ENCODE data around the gene PYY.

Gene PYY

GRCh38 chr17:43940630-43941029 is 13.1 kb downstream of the PYY start:
- TF ChIP-seq GATA2 (IDR thresholded peaks at IDR 0.05; ENCODE audit: low read depth, low read length), result no peak
- no peak for TF ChIP-seq GATA3 (IDR thresholded peaks at IDR 0.05; ENCODE audit: low read depth, low read length)

GRCh38 chr17:43939886-43940285 is 13.9 kb downstream of the PYY start:
- TF ChIP-seq GATA2 (IDR thresholded peaks at IDR 0.05; ENCODE audit: low read depth, low read length) (no peak), GATA3 (IDR thresholded peaks at IDR 0.05; ENCODE audit: low read depth, low read length) (no peak)

DNA sequence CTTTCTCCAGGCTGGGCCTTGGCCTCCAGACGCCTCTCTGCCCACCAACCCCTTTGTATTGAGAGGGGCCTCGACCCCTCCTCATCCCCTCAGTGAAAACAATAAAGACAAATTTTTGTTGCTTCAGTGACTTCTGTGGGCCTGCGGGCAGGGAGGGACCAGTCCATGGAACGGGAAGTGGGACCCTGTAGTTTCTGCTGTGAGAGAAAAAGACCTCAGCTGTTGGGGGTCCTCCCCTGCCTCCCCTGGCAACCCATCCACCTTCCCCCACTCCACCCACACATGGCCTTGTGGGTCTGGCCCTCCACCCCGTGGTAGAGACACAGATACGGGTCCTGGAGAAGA is 14.9 kb downstream of the PYY start:
- TF ChIP-seq GATA2 (IDR thresholded peaks at IDR 0.05; ENCODE audit: low read depth, low read length) (no peak), GATA3 (IDR thresholded peaks at IDR 0.05; ENCODE audit: low read depth, low read length) (no peak)

GRCh38 chr17:43936434-43936833 is 17.3 kb downstream of the PYY start:
- TF ChIP-seq GATA2 (IDR thresholded peaks at IDR 0.05; ENCODE audit: low read depth, low read length), result no peak

GRCh38 chr17:43935926-43936261 is 17.8 kb downstream of the PYY start:
- TF ChIP-seq GATA3 (IDR thresholded peaks at IDR 0.05; ENCODE audit: low read depth, low read length), result no peak
- no peak for TF ChIP-seq GATA2 (IDR thresholded peaks at IDR 0.05; ENCODE audit: low read depth, low read length)

DNA sequence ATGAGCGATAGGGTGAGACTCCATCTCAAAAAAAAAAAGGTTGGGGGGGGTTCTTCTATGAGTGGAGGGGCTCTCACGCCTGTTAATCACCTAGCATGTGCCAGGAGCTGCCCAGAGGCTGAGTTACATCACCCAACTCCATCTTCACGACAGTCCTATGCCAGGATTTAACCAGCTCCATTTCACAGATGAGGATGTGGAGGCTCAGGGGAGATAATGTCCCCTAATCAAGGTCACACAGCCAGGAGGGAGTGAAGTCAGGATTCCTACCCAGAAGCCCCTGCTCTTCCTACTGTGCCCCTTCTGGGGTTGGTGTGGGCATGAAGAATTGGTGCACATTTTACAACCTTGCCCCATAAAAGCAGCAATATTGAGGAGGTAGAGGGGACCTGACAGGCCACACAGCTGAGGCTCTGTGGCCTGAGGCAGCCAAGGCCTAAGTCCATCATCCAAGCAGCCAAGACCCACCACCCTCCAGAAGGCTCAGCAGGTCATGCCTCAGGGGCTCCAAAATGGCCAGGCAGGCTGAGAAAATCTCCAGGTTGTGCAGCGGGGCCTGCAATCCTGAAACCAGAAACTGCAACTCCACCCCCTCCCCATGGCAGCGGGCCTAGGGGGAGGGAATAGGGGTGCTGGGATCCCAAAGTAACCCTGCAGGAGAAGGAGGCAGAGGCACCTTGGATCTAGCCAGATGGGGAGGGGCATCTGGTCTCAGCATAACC is 18.4 kb downstream of the PYY start:
- TF ChIP-seq GATA3 (IDR thresholded peaks at IDR 0.05; ENCODE audit: low read depth, low read length), result no peak
- no peak for TF ChIP-seq GATA2 (IDR thresholded peaks at IDR 0.05; ENCODE audit: low read depth, low read length)

DNA sequence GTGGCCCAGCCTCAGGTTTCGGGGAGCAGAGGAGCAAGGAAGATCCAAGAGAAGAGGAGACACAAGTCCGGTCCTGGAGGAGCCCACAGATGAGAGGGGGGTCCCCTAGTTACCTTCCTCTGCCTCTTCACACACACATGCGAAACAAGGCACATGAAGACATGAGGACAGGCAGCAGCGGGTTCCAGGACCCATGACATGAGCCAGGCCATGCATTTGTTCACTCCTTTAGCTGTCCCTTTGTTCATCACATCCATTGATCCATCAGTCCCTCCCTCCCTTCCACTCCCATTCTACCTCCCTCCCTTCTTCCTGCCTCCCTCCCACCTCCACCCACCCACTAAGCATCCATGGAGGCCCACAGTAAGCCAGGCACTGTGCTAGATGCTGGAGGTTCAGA is 20.8 kb downstream of the PYY start:
- TF ChIP-seq GATA3 (IDR thresholded peaks at IDR 0.05; ENCODE audit: low read depth, low read length), result no peak

DNA sequence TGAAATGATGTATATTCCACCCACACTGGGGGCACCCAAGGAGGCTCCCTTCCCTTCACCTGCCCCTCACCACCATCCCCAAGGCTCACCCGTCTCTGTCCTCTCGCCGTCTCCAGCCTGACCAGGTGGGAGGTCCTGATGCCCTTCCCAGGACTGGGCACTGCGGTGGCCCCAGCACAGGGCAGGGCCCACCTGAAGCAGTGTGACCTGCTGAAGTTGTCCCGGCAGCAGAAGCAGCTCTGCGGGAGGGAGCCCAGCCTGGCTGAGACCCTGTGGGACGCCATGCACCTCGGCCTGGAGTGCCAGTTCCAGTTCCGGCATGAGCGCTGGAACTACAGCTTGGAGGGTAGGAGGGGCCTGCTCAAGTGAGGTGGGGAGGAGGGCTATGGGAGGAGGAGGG is 21.4 kb downstream of the PYY start:
- TF ChIP-seq GATA3 (IDR thresholded peaks at IDR 0.05; ENCODE audit: low read depth, low read length) (no peak), GATA2 (IDR thresholded peaks at IDR 0.05; ENCODE audit: low read depth, low read length) (no peak)

- TF ChIP-seq GATA3 (IDR thresholded peaks at IDR 0.05; ENCODE audit: low read depth, low read length), result no peak
- TF ChIP-seq GATA2 (IDR thresholded peaks at IDR 0.05; ENCODE audit: low read depth, low read length), result no peak
Measured at GRCh38 chr17:43931062-43931571, 22.6 kb downstream of the PYY start.

GRCh38 chr17:43928609-43929008 is 25.1 kb downstream of the PYY start:
- TF ChIP-seq GATA3 (IDR thresholded peaks at IDR 0.05; ENCODE audit: low read depth, low read length) (no peak), GATA2 (IDR thresholded peaks at IDR 0.05; ENCODE audit: low read depth, low read length) (no peak)

DNA sequence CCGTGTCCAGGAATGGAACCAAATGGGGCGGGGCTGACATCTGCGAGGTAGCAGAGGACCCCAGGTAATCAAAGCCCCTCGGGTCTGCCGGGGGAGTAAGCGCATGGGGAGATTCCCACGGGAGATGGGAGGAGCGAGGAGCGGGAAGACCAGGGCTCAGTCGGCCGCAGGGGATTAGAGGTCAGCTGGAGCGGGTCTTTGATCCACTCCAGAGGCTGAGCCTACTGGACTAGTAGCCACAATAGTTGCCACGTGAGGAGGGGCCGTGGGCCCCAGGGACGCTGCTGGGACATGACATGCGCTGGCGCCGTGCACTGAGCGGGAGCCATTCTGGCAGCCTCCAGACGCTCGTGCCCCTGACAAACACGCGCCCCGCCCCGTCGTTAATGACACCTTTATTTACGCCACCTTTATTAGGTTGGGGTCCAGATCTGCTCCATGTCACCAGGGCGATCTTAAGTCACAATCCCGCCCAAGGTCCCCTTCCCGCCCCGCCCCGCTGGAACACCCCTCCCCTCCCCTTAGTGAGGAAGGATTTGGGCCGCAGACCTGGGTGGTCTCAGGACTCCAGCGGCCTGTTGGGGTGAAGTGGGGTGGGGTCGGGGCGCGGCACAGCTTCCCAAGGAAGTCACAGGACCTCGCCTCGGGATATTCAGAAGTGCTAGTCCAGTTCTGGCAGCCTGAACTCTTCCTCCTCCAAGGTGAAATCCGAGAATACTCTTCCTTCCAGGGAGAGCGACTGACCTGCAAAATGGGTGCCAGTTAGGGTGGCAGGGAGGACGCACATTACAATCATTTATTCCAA is 26.5 kb downstream of the PYY start:
- no peak for TF ChIP-seq GATA2 (IDR thresholded peaks at IDR 0.05; ENCODE audit: low read depth, low read length)
- no peak for TF ChIP-seq GATA3 (IDR thresholded peaks at IDR 0.05; ENCODE audit: low read depth, low read length)

- TF ChIP-seq GATA2 (IDR thresholded peaks at IDR 0.05; ENCODE audit: low read depth, low read length) (no peak), GATA3 (IDR thresholded peaks at IDR 0.05; ENCODE audit: low read depth, low read length) (no peak)
Measured at GRCh38 chr17:43924558-43924957, 29.2 kb downstream of the PYY start.

- no peak for TF ChIP-seq GATA3 (IDR thresholded peaks at IDR 0.05; ENCODE audit: low read depth, low read length)
- TF ChIP-seq GATA2 (IDR thresholded peaks at IDR 0.05; ENCODE audit: low read depth, low read length), result no peak
Measured at GRCh38 chr17:43920500-43921095, 33.1 kb downstream of the PYY start.

DNA sequence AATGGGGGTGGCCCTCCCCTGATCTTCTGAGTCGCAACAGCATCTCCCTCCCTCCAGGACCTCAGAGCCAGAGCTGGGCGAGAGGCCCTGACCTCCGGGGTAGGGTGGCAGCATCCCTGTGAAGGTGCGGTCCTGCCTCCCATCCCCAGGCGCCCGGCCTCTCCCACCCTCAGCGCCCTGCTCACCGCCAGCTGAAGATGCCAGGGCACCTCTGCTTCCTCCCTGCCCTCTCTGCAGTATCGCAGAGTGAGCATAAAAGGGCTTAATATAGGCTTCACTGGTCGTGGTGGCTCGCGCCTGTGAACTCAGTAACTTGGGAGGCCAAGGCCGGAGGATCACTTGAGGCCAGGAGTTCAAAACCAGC is 35.7 kb downstream of the PYY start:
- no peak for TF ChIP-seq GATA3 (IDR thresholded peaks at IDR 0.05; ENCODE audit: low read depth, low read length)
- no peak for TF ChIP-seq GATA2 (IDR thresholded peaks at IDR 0.05; ENCODE audit: low read depth, low read length)
